Keratinocyte (primary cell): ENCODE data around the gene KMT2B.
"Not testable (repeated sequence)": the region's sequence is repeated elsewhere in the genome, so short reads cannot be mapped to it uniquely, and the experiment has no call there.

ENCODE experiments used
- EZH2 ChIP-seq: IDR thresholded peaks from one replicate; pipeline ENCODE4 v1.6.1; 2012; ENCODE audit warnings: inconsistent platforms, mild to moderate bottlenecking, low read length, moderate library complexity
- TF ChIP-seq, protein P1 (sequence below), 3 experiments: IDR thresholded peaks in 1 of 3; conservative IDR thresholded peaks in 1 of 3; optimal IDR thresholded peaks in 1 of 3; 2 replicates in 2 of 3; 3 replicates in 1 of 3; pipeline versions ENCODE3 to v1.5.1; 2011; ENCODE audit warnings: low read length in 3 of 3, mild to moderate bottlenecking in 3 of 3, moderate library complexity in 2 of 3, control low read depth in 1 of 3, inconsistent platforms in 1 of 3; ENCODE audit not compliant: insufficient read depth in 2 of 3; ENCODE audit errors: extremely low read depth in 1 of 3

- TF ChIP-seq, protein P1, sequence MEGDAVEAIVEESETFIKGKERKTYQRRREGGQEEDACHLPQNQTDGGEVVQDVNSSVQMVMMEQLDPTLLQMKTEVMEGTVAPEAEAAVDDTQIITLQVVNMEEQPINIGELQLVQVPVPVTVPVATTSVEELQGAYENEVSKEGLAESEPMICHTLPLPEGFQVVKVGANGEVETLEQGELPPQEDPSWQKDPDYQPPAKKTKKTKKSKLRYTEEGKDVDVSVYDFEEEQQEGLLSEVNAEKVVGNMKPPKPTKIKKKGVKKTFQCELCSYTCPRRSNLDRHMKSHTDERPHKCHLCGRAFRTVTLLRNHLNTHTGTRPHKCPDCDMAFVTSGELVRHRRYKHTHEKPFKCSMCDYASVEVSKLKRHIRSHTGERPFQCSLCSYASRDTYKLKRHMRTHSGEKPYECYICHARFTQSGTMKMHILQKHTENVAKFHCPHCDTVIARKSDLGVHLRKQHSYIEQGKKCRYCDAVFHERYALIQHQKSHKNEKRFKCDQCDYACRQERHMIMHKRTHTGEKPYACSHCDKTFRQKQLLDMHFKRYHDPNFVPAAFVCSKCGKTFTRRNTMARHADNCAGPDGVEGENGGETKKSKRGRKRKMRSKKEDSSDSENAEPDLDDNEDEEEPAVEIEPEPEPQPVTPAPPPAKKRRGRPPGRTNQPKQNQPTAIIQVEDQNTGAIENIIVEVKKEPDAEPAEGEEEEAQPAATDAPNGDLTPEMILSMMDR (optimal IDR thresholded peaks at IDR 0.05 in 1 of 3, IDR thresholded peaks at IDR 0.05 in 1 of 3, conservative IDR thresholded peaks at IDR 0.05 in 1 of 3; ENCODE audit: extremely low read depth in 1 of 3, insufficient read depth in 2 of 3, low read length in 3 of 3), result not testable (repeated sequence)
- not testable (repeated sequence) for TF ChIP-seq EZH2
These were observed 26.7 kb upstream of the KMT2B start for GRCh38 chr19:35691106-35691505.
